ENCODE results near the gene TAS2R42.

TAS2R42 gene

DNA sequence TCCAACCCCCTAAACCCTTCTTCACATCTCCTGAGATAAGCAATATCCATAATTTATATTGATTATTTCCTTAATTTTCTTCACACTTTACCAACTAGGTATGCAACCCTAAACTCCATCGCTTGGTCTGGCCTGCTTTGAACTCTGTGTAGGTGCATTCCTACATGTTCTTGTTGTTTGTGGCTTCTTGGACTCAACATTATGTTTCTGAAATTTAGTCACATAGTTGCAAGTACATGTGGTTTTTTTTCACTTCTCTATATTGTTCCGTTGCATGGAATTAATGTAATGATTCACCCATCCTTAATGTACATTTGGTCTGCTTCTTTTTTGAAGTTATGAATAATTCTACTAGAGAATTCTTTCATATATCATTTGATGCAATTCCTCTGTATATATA lies 50.7 kb downstream of the TAS2R42 start:
- TF ChIP-seq POLR2AphosphoS5 (IDR thresholded peaks at IDR 0.05; ENCODE audit: low read depth, low read length) (no peak), POLR2A (IDR thresholded peaks at IDR 0.05; ENCODE audit: low read depth, low read length) (no peak), TAF1 (IDR thresholded peaks at IDR 0.05; ENCODE audit: borderline replicate concordance, low read depth, low read length) (no peak)
- FAIRE-seq, result no peak
- no peak for DNase-seq (ENCODE audit: insufficient read length)
